ENCODE results near the gene CDH4. TPM values are rescaled to one million over a fixed set of nuclear protein-coding genes. Genes with fewer than 3 reads are reported as not detected.

Gene CDH4
- total RNA-seq, 3 donors from 2014 or later (not counting 1 experiment from before 2014, with no cell fraction given), result 0.18 TPM; not detected in 2

GRCh38 chr20:61376541-61377240 is 124.6 kb downstream of the CDH4 start:
- intact Hi-C loops (cut with micrococcal nuclease), result no loop called here
- no peaks in the 10 kb centered on the region for H3K9me3 Mint-ChIP-seq
- no peaks in the 10 kb centered on the region for H3K27me3 Mint-ChIP-seq (ENCODE audit: low read depth in 2 of 2)
- 94% methylated on average over 12 of the region's 12 CpGs for whole genome bisulfite sequencing (ENCODE audit: insufficient coverage)
- Histone ChIP-seq H3K4me1 (ENCODE audit: control insufficient read depth, insufficient read depth, low read length) (no peaks in the 10 kb centered on the region), H3K27me3 (ENCODE audit: control insufficient read depth, insufficient read depth, low read length) (no peaks in the 10 kb centered on the region), H3K4me3 (ENCODE audit: low read length) (no peak overlapping the region), H3K27ac (ENCODE audit: low read length) (no peak overlapping the region), H3K9me3 (ENCODE audit: control insufficient read depth, insufficient read depth, low read length) (peaks cover 27% of the 10 kb centered on the region), H3K36me3 (ENCODE audit: control insufficient read depth, insufficient read depth, low read length) (no peaks in the 10 kb centered on the region)
- TF ChIP-seq CTCF (IDR thresholded peaks at IDR 0.05), result no peak
- no peak for DNase-seq
- H3K4me1 Mint-ChIP-seq, result no peaks in the 10 kb centered on the region
- H3K4me3 Mint-ChIP-seq, result no peak overlapping the region
- no peak overlapping the region for H3K27ac Mint-ChIP-seq
- ATAC-seq, result no peak
- H3K36me3 Mint-ChIP-seq, result no peaks in the 10 kb centered on the region

GRCh38 chr20:61378694-61379355 is 126.8 kb downstream of the CDH4 start:
- no peaks in the 10 kb centered on the region for H3K36me3 ChIP-seq (ENCODE audit: control insufficient read depth, insufficient read depth, low read length)
- Mint-ChIP-seq H3K4me3 (no peak overlapping the region), H3K36me3 (no peaks in the 10 kb centered on the region), H3K27me3 (ENCODE audit: low read depth in 2 of 2) (no peaks in the 10 kb centered on the region), H3K4me1 (no peaks in the 10 kb centered on the region), H3K27ac (no peak overlapping the region), H3K9me3 (peaks cover 0 to 2% of the 10 kb centered on the region in 2 donors)
- H3K27me3 ChIP-seq (ENCODE audit: control insufficient read depth, insufficient read depth, low read length), result no peaks in the 10 kb centered on the region
- ATAC-seq (no peak), DNase-seq (no peak)
- intact Hi-C loops (cut with micrococcal nuclease), result no loop called here
- peaks cover 12% of the 10 kb centered on the region for H3K9me3 ChIP-seq (ENCODE audit: control insufficient read depth, insufficient read depth, low read length)
- no peak overlapping the region for H3K4me3 ChIP-seq (ENCODE audit: low read length)
- H3K27ac ChIP-seq (ENCODE audit: low read length), result no peak overlapping the region
- TF ChIP-seq CTCF (IDR thresholded peaks at IDR 0.05), result no peak
- no peaks in the 10 kb centered on the region for H3K4me1 ChIP-seq (ENCODE audit: control insufficient read depth, insufficient read depth, low read length)
- 80% methylated on average over 7 of the region's 7 CpGs for WGBS (ENCODE audit: insufficient coverage)

- Mint-ChIP-seq H3K36me3 (no peaks in the 10 kb centered on the region), H3K27ac (no peak overlapping the region), H3K4me1 (no peaks in the 10 kb centered on the region), H3K9me3 (peaks cover 0 to 2% of the 10 kb centered on the region in 2 donors), H3K27me3 (ENCODE audit: low read depth in 2 of 2) (no peaks in the 10 kb centered on the region), H3K4me3 (no peak overlapping the region)
- Histone ChIP-seq H3K27me3 (ENCODE audit: control insufficient read depth, insufficient read depth, low read length) (no peaks in the 10 kb centered on the region), H3K9me3 (ENCODE audit: control insufficient read depth, insufficient read depth, low read length) (peaks cover 14% of the 10 kb centered on the region), H3K27ac (ENCODE audit: low read length) (no peak overlapping the region), H3K4me1 (ENCODE audit: control insufficient read depth, insufficient read depth, low read length) (no peaks in the 10 kb centered on the region), H3K36me3 (ENCODE audit: control insufficient read depth, insufficient read depth, low read length) (no peaks in the 10 kb centered on the region), H3K4me3 (ENCODE audit: low read length) (no peak overlapping the region)
- 85% methylated on average over 5 of the region's 6 CpGs for WGBS (ENCODE audit: insufficient coverage)
- DNase-seq, result no peak
- intact Hi-C loops (cut with micrococcal nuclease), result no loop called here
- ATAC-seq, result no peak
- no peak for TF ChIP-seq CTCF (IDR thresholded peaks at IDR 0.05)
Measured at GRCh38 chr20:61379898-61380544, 128.0 kb downstream of the CDH4 start.
